GM10847 (cell line): ENCODE measurements around the gene ANKRD10.

ENCODE experiments used
- POLR2A ChIP-seq: IDR thresholded peaks from 2 replicates; pipeline ENCODE4 v1.6.1; 2011; ENCODE audit not compliant: insufficient read length; ENCODE audit errors: extremely low read depth

ANKRD10 gene

GRCh38 chr13:110835721-110836604 is 78.9 kb downstream of the ANKRD10 start:
- no peak for TF ChIP-seq POLR2A

GRCh38 chr13:110834572-110834971 is 80.3 kb downstream of the ANKRD10 start:
- no peak for TF ChIP-seq POLR2A

GRCh38 chr13:110832531-110832930 is 82.3 kb downstream of the ANKRD10 start:
- TF ChIP-seq POLR2A: no peak

GRCh38 chr13:110832205-110832479 is 82.7 kb downstream of the ANKRD10 start:
- no peak for TF ChIP-seq POLR2A

GRCh38 chr13:110831437-110832204 is 83.2 kb downstream of the ANKRD10 start:
- no peak for TF ChIP-seq POLR2A

- no peak for TF ChIP-seq POLR2A
Measured at GRCh38 chr13:110830800-110831371, 84.0 kb downstream of the ANKRD10 start.

GRCh38 chr13:110830331-110830730 is 84.5 kb downstream of the ANKRD10 start:
- no peak for TF ChIP-seq POLR2A

- TF ChIP-seq POLR2A: no peak
Measured at GRCh38 chr13:110829486-110829885, 85.4 kb downstream of the ANKRD10 start.

- no peak for TF ChIP-seq POLR2A
Measured at GRCh38 chr13:110828705-110829104, 86.2 kb downstream of the ANKRD10 start.
